Subcutaneous adipose tissue (tissue), 4 donors: ENCODE results near the gene ELAVL4. TPM values are rescaled to one million over a fixed set of nuclear protein-coding genes. Genes with fewer than 3 reads are reported as not detected.

Experiments
- CTCF ChIP-seq: fragments of 450-650 bp; IDR thresholded peaks from one replicate; pipeline ENCODE4 v1.5.1; 2016; ENCODE audit warnings: low read depth, mild to moderate bottlenecking, control low read depth, antibody characterized with exemption, moderate library complexity
- total RNA-seq, 4 donors: library from RNA; depleted of rRNA; stranded (reverse); fragments of >200 nt; gene quantifications; one replicate each; pipeline ENCODE4 v1.1.0, GENCODE V29; 2016

The ELAVL4 gene
- total RNA-seq, 4 donors from 2014 or later, result 0.34 to 0.38 TPM; not detected in 2

GRCh38 chr1:50228871-50229384 lies 120.2 kb downstream of the ELAVL4 start:
- TF ChIP-seq CTCF, result no peak

- TF ChIP-seq CTCF, result no peak
These were observed 122.5 kb downstream of the ELAVL4 start for GRCh38 chr1:50231209-50231608.

- no peak for TF ChIP-seq CTCF
These were observed 123.6 kb downstream of the ELAVL4 start for GRCh38 chr1:50232336-50232735.

- no peak for TF ChIP-seq CTCF
These were observed 127.9 kb downstream of the ELAVL4 start for GRCh38 chr1:50236656-50237055.

- TF ChIP-seq CTCF, result no peak
These were observed 128.3 kb downstream of the ELAVL4 start for GRCh38 chr1:50237056-50237455.

- TF ChIP-seq CTCF, result no peak
These were observed 135.2 kb downstream of the ELAVL4 start for GRCh38 chr1:50243939-50244338.

- no peak for TF ChIP-seq CTCF
These were observed 138.1 kb downstream of the ELAVL4 start for GRCh38 chr1:50246869-50247268.

- TF ChIP-seq CTCF, result no peak
These were observed 143.0 kb downstream of the ELAVL4 start for GRCh38 chr1:50251702-50252101.
